Measurements from ENCODE around the gene SNED1. TPM values are rescaled to one million over a fixed set of nuclear protein-coding genes. Genes with fewer than 3 reads are reported as not detected.

Gene SNED1
- polyA plus RNA-seq, 1 donor (not counting 4 experiments of a cell fraction or from before 2014, with no cell fraction given), result 0.12 TPM

DNA sequence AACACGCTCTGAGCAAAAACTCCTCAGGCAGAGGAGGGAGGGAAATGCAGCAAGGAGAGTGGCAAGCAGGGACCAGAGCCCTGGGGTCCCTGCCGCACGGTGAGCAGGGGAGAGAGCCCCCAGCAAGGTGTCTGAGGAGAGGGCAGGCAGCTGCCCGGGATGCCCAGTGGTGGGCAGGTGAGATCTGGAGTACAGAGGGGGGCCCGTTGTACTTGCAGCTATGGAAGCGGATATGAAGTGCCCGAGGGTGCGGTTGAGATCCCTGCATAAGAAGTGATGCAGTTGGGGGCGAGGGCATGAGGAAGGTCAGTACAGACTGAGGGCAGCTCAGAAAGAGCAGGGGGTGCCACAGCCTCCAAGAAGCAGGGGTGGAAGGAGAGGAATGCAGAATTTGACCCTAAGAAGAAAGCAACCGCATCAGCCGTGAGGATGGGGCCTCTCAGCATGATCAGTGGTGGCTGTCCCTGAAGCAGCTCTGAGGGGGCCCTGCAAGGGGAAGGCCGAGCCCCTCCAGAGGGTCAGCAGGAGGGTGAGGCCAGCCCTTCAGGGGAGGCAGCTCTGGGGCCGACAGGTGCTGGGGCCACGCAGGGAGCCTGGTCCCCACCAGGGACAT is 74.2 kb downstream of the SNED1 start:
- H3K9me1 ChIP-seq (ENCODE audit: control insufficient read depth, extremely low read depth, insufficient read depth, low read length), result no peaks in the 10 kb centered on the region
- H3K4me3 ChIP-seq (ENCODE audit: control insufficient read depth in 2 of 3, extremely low read depth in 1 of 3, insufficient read depth in 2 of 3, low read depth in 1 of 3, low read length in 3 of 3), result no peak overlapping the region
- H3K4me2 ChIP-seq (ENCODE audit: control insufficient read depth, extremely low read depth, insufficient read depth, low read depth, low read length), result no peak overlapping the region
- dilution Hi-C loops (cut with MboI; ENCODE audit: extremely low pct_ligation_motif_present, low sequenced_read_pairs), result no loop called here
- H3K9me3 ChIP-seq (ENCODE audit: control insufficient read depth, low read depth, low read length), result no peaks in the 10 kb centered on the region
- peaks cover 0 to 2% of the 10 kb centered on the region in 2 experiments for H3K36me3 ChIP-seq (ENCODE audit: control insufficient read depth in 2 of 2, extremely low read depth in 1 of 2, insufficient read depth in 2 of 2, low read length in 2 of 2)
- peaks cover 7% of the 10 kb centered on the region for H3K27me3 ChIP-seq (ENCODE audit: control insufficient read depth, extremely low read depth, insufficient read depth, low read length)
- H3K27ac ChIP-seq (ENCODE audit: control insufficient read depth, insufficient read depth, low read length), result no peak overlapping the region
- no peaks in the 10 kb centered on the region for H3K4me1 ChIP-seq (ENCODE audit: control insufficient read depth, extremely low read depth, insufficient read depth, low read length)
- no peak for TF ChIP-seq CTCF (optimal IDR thresholded peaks at IDR 0.05 in 1 of 3, IDR thresholded peaks at IDR 0.05 in 1 of 3, conservative IDR thresholded peaks at IDR 0.05 in 1 of 3; ENCODE audit: extremely low read depth in 1 of 3, insufficient read depth in 2 of 3, low read length in 3 of 3)
- no peak for TF ChIP-seq EZH2 (IDR thresholded peaks at IDR 0.05; ENCODE audit: low read length)
- FAIRE-seq, result no peak
- H2AFZ ChIP-seq (ENCODE audit: control insufficient read depth, low read length), result no peak overlapping the region
- no peaks in the 10 kb centered on the region for H3K79me2 ChIP-seq (ENCODE audit: control insufficient read depth, insufficient read depth, low read length)
- H4K20me1 ChIP-seq (ENCODE audit: control insufficient read depth, extremely low read depth, insufficient read depth, low read length), result no peaks in the 10 kb centered on the region
- no peak overlapping the region for H3K9ac ChIP-seq (ENCODE audit: control insufficient read depth, extremely low read depth, insufficient read depth, low read length)
- no peak for DNase-seq (ENCODE audit: low read depth, low spot score)

GRCh38 chr2:241073166-241074064 is 75.0 kb downstream of the SNED1 start:
- H3K27ac ChIP-seq (ENCODE audit: control insufficient read depth, insufficient read depth, low read length), result no peak overlapping the region
- FAIRE-seq (no peak), DNase-seq (ENCODE audit: low read depth, low spot score) (no peak)
- H4K20me1 ChIP-seq (ENCODE audit: control insufficient read depth, extremely low read depth, insufficient read depth, low read length), result no peaks in the 10 kb centered on the region
- H3K9me3 ChIP-seq (ENCODE audit: control insufficient read depth, low read depth, low read length), result no peaks in the 10 kb centered on the region
- H3K36me3 ChIP-seq (ENCODE audit: control insufficient read depth in 2 of 2, extremely low read depth in 1 of 2, insufficient read depth in 2 of 2, low read length in 2 of 2), result peaks cover 0 to 2% of the 10 kb centered on the region in 2 experiments
- no peak overlapping the region for H3K4me2 ChIP-seq (ENCODE audit: control insufficient read depth, extremely low read depth, insufficient read depth, low read depth, low read length)
- H3K4me1 ChIP-seq (ENCODE audit: control insufficient read depth, extremely low read depth, insufficient read depth, low read length), result no peaks in the 10 kb centered on the region
- dilution Hi-C loops (cut with MboI; ENCODE audit: extremely low pct_ligation_motif_present, low sequenced_read_pairs), result no loop called here
- peaks cover 7% of the 10 kb centered on the region for H3K27me3 ChIP-seq (ENCODE audit: control insufficient read depth, extremely low read depth, insufficient read depth, low read length)
- no peak overlapping the region for H3K4me3 ChIP-seq (ENCODE audit: control insufficient read depth in 2 of 3, extremely low read depth in 1 of 3, insufficient read depth in 2 of 3, low read depth in 1 of 3, low read length in 3 of 3)
- no peak overlapping the region for H3K9ac ChIP-seq (ENCODE audit: control insufficient read depth, extremely low read depth, insufficient read depth, low read length)
- H2AFZ ChIP-seq (ENCODE audit: control insufficient read depth, low read length), result no peak overlapping the region
- no peaks in the 10 kb centered on the region for H3K79me2 ChIP-seq (ENCODE audit: control insufficient read depth, insufficient read depth, low read length)
- H3K9me1 ChIP-seq (ENCODE audit: control insufficient read depth, extremely low read depth, insufficient read depth, low read length), result no peaks in the 10 kb centered on the region
- TF ChIP-seq CTCF (optimal IDR thresholded peaks at IDR 0.05 in 1 of 3, IDR thresholded peaks at IDR 0.05 in 1 of 3, conservative IDR thresholded peaks at IDR 0.05 in 1 of 3; ENCODE audit: extremely low read depth in 1 of 3, insufficient read depth in 2 of 3, low read length in 3 of 3) (no peak), EZH2 (IDR thresholded peaks at IDR 0.05; ENCODE audit: low read length) (no peak)
